ENCODE data around the gene ATG16L2. TPM values are rescaled to one million over a fixed set of nuclear protein-coding genes. Genes with fewer than 3 reads are reported as not detected.

The ATG16L2 gene
- polyA plus RNA-seq, 1 donor from 2014 or later: 9.4 TPM

GRCh38 chr11:72828692-72829101 is 14.5 kb downstream of the ATG16L2 start:
- TF ChIP-seq CTCF (IDR thresholded peaks at IDR 0.05; ENCODE audit: poor library complexity, severe bottlenecking) (no peak), SMC3 (conservative IDR thresholded peaks at IDR 0.05; ENCODE audit: poor library complexity) (no peak)
- Histone ChIP-seq H3K27me3 (ENCODE audit: insufficient read depth, low read depth, low read length) (no peaks in the 10 kb centered on the region), H3K4me3 (ENCODE audit: low read length) (no peak overlapping the region), H2AFZ (ENCODE audit: low read depth, low read length) (no peak overlapping the region), H3K9me2 (ENCODE audit: insufficient read depth, low read length) (no peaks in the 10 kb centered on the region), H3K9ac (ENCODE audit: low read length) (no peak overlapping the region), H3K79me2 (replicated peaks; ENCODE audit: insufficient read depth, low read length) (no peaks in the 10 kb centered on the region), H4K20me1 (ENCODE audit: insufficient read depth) (no peaks in the 10 kb centered on the region), H3F3A (ENCODE audit: insufficient read depth, low read length, poor library complexity, severe bottlenecking) (no peaks in the 10 kb centered on the region), H3K9me3 (ENCODE audit: low read length) (no peaks in the 10 kb centered on the region), H3K4me2 (ENCODE audit: low read length) (no peak overlapping the region), H3K27ac (ENCODE audit: low read length) (no peak overlapping the region), H3K36me3 (ENCODE audit: insufficient read depth, low read length) (no peaks in the 10 kb centered on the region)

GRCh38 chr11:72829178-72829577 is 15.0 kb downstream of the ATG16L2 start:
- Histone ChIP-seq H3K27ac (ENCODE audit: low read length) (no peak overlapping the region), H3K36me3 (ENCODE audit: insufficient read depth, low read length) (no peaks in the 10 kb centered on the region), H4K20me1 (ENCODE audit: insufficient read depth) (no peaks in the 10 kb centered on the region), H3K9me2 (ENCODE audit: insufficient read depth, low read length) (no peaks in the 10 kb centered on the region), H3K4me2 (ENCODE audit: low read length) (no peak overlapping the region), H2AFZ (ENCODE audit: low read depth, low read length) (no peak overlapping the region), H3K9ac (ENCODE audit: low read length) (no peak overlapping the region), H3K4me3 (ENCODE audit: low read length) (no peak overlapping the region), H3K27me3 (ENCODE audit: insufficient read depth, low read depth, low read length) (no peaks in the 10 kb centered on the region), H3K9me3 (ENCODE audit: low read length) (no peaks in the 10 kb centered on the region), H3F3A (ENCODE audit: insufficient read depth, low read length, poor library complexity, severe bottlenecking) (no peaks in the 10 kb centered on the region), H3K79me2 (replicated peaks; ENCODE audit: insufficient read depth, low read length) (no peaks in the 10 kb centered on the region)
- TF ChIP-seq EP300 (conservative IDR thresholded peaks at IDR 0.05; ENCODE audit: poor library complexity, severe bottlenecking) (no peak), REST (IDR thresholded peaks at IDR 0.05; ENCODE audit: borderline replicate concordance) (no peak), SMC3 (conservative IDR thresholded peaks at IDR 0.05; ENCODE audit: poor library complexity) (no peak), POLR2AphosphoS5 (IDR thresholded peaks at IDR 0.05) (no peak), EZH2 (IDR thresholded peaks at IDR 0.05; ENCODE audit: borderline replicate concordance, insufficient read depth, low read length, poor library complexity, severe bottlenecking) (no peak), TAF1 (IDR thresholded peaks at IDR 0.05; ENCODE audit: low read depth) (no peak), RAD21 (conservative IDR thresholded peaks at IDR 0.05) (no peak)

GRCh38 chr11:72829884-72830533 is 15.8 kb downstream of the ATG16L2 start:
- H3K27me3 ChIP-seq (ENCODE audit: insufficient read depth, low read depth, low read length): no peaks in the 10 kb centered on the region
- no peaks in the 10 kb centered on the region for H3K79me2 ChIP-seq (replicated peaks; ENCODE audit: insufficient read depth, low read length)
- no peak for TF ChIP-seq RAD21 (conservative IDR thresholded peaks at IDR 0.05)
- no peak for TF ChIP-seq POLR2AphosphoS5 (IDR thresholded peaks at IDR 0.05)
- TF ChIP-seq MXI1 (conservative IDR thresholded peaks at IDR 0.05; ENCODE audit: poor library complexity, severe bottlenecking): no peak
- no peak for TF ChIP-seq EZH2 (IDR thresholded peaks at IDR 0.05; ENCODE audit: borderline replicate concordance, insufficient read depth, low read length, poor library complexity, severe bottlenecking)
- no peak for TF ChIP-seq EP300 (conservative IDR thresholded peaks at IDR 0.05; ENCODE audit: poor library complexity, severe bottlenecking)
- TF ChIP-seq TAF1 (IDR thresholded peaks at IDR 0.05; ENCODE audit: low read depth): no peak
- no peak overlapping the region for H3K27ac ChIP-seq (ENCODE audit: low read length)
- H3K4me3 ChIP-seq (ENCODE audit: low read length): no peak overlapping the region
- H3F3A ChIP-seq (ENCODE audit: insufficient read depth, low read length, poor library complexity, severe bottlenecking): no peaks in the 10 kb centered on the region
- H3K36me3 ChIP-seq (ENCODE audit: insufficient read depth, low read length): no peaks in the 10 kb centered on the region
- H2AFZ ChIP-seq (ENCODE audit: low read depth, low read length): no peak overlapping the region
- no peak overlapping the region for H3K9ac ChIP-seq (ENCODE audit: low read length)
- H4K20me1 ChIP-seq (ENCODE audit: insufficient read depth): no peaks in the 10 kb centered on the region
- no peak overlapping the region for H3K4me2 ChIP-seq (ENCODE audit: low read length)
- no peaks in the 10 kb centered on the region for H3K9me3 ChIP-seq (ENCODE audit: low read length)
- no peaks in the 10 kb centered on the region for H3K9me2 ChIP-seq (ENCODE audit: insufficient read depth, low read length)
